Chondrocyte (in vitro differentiated cells): ENCODE data around the gene MAP2K2. TPM values are rescaled to one million over a fixed set of nuclear protein-coding genes. Genes with fewer than 3 reads are reported as not detected.

Source experiments
- DNase-seq: peaks from one replicate; pipeline ENCODE4 v3.0.0; 2021; ENCODE audit warnings: mixed read lengths, low spot score
- H3K27ac Mint-ChIP-seq: one replicate; pipeline ENCODE4 v1.8.0; 2021; ENCODE audit warnings: mild to moderate bottlenecking, moderate library complexity, mixed read lengths; ENCODE audit not compliant: unreplicated experiment
- H3K27me3 Mint-ChIP-seq: 2 replicates; pipeline ENCODE4 v1.8.0; 2021; ENCODE audit warnings: low read depth, mixed read lengths
- H3K36me3 Mint-ChIP-seq: 2 replicates; pipeline ENCODE4 v1.8.0; 2021; ENCODE audit warnings: low read depth, mixed read lengths
- H3K4me1 Mint-ChIP-seq: 2 replicates; pipeline ENCODE4 v1.8.0; 2021; ENCODE audit warnings: low read depth, mild to moderate bottlenecking, mixed read lengths
- H3K4me3 Mint-ChIP-seq: one replicate; pipeline ENCODE4 v1.8.0; 2021; ENCODE audit warnings: mild to moderate bottlenecking, moderate library complexity, mixed read lengths; ENCODE audit not compliant: unreplicated experiment
- H3K9me3 Mint-ChIP-seq: 2 replicates; pipeline ENCODE4 v1.8.0; 2021; ENCODE audit warnings: low read depth, mixed read lengths
- total RNA-seq: library from RNA; stranded (reverse); gene quantifications from 3 replicates; pipeline ENCODE4 v1.2.1, GENCODE V29; 2021
- TF ChIP-seq, protein P1 (sequence below): fragments of 200-600 bp; sonication (generic); IDR thresholded peaks from 2 replicates; pipeline ENCODE4 v1.5.0; 2021; ENCODE audit warnings: antibody characterized with exemption, mild to moderate bottlenecking, moderate library complexity

Gene MAP2K2
- total RNA-seq, 1 donor from 2014 or later, result 158 TPM

- Mint-ChIP-seq H3K36me3 (peaks cover 8% of the 10 kb centered on the region), H3K9me3 (no peaks in the 10 kb centered on the region), H3K27me3 (no peaks in the 10 kb centered on the region), H3K4me3 (no peak overlapping the region), H3K4me1 (peaks cover 3% of the 10 kb centered on the region), H3K27ac (no peak overlapping the region)
- TF ChIP-seq, protein P1, sequence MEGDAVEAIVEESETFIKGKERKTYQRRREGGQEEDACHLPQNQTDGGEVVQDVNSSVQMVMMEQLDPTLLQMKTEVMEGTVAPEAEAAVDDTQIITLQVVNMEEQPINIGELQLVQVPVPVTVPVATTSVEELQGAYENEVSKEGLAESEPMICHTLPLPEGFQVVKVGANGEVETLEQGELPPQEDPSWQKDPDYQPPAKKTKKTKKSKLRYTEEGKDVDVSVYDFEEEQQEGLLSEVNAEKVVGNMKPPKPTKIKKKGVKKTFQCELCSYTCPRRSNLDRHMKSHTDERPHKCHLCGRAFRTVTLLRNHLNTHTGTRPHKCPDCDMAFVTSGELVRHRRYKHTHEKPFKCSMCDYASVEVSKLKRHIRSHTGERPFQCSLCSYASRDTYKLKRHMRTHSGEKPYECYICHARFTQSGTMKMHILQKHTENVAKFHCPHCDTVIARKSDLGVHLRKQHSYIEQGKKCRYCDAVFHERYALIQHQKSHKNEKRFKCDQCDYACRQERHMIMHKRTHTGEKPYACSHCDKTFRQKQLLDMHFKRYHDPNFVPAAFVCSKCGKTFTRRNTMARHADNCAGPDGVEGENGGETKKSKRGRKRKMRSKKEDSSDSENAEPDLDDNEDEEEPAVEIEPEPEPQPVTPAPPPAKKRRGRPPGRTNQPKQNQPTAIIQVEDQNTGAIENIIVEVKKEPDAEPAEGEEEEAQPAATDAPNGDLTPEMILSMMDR, result no peak
- no peak for DNase-seq
These were observed 34.5 kb downstream of the MAP2K2 start for GRCh38 chr19:4089400-4089908.

GRCh38 chr19:4088975-4089374 is 34.9 kb downstream of the MAP2K2 start:
- Mint-ChIP-seq H3K36me3 (peaks cover 8% of the 10 kb centered on the region), H3K9me3 (no peaks in the 10 kb centered on the region), H3K4me3 (no peak overlapping the region), H3K27ac (no peak overlapping the region), H3K27me3 (no peaks in the 10 kb centered on the region), H3K4me1 (peaks cover 3% of the 10 kb centered on the region)
- no peak for DNase-seq
- TF ChIP-seq, protein P1, result no peak

- TF ChIP-seq, protein P1, result no peak
- H3K4me1 Mint-ChIP-seq, result peaks cover 3% of the 10 kb centered on the region
- H3K27ac Mint-ChIP-seq, result no peak overlapping the region
These were observed 35.9 kb downstream of the MAP2K2 start for GRCh38 chr19:4087787-4088679.

DNA sequence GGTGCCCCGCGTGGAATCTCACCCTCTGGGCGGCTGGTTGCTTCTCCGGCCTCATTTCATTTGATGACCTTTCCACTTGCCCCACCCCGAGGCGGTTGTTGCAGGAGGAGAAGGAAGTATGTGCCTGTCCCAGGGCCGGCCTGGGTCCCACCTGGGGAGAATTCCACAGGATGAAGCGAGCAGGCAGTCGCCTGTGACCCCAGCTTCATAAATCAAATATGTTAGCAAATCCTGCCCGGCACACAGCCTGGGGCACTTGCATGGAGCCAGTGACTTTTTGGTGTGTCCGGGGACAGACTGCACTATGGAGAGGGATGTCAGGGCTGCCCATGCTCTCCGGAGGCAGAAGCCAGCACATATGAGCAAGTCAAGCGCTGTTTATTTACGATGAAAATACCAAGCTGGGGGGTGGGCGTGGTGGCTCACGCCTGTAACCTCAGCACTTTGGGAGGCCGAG is 37.5 kb downstream of the MAP2K2 start:
- peaks cover 4% of the 10 kb centered on the region for H3K36me3 Mint-ChIP-seq
- H3K9me3 Mint-ChIP-seq, result no peaks in the 10 kb centered on the region
- H3K27me3 Mint-ChIP-seq, result no peaks in the 10 kb centered on the region
- peaks cover 3% of the 10 kb centered on the region for H3K4me1 Mint-ChIP-seq
- TF ChIP-seq, protein P1, result no peak
- no peak overlapping the region for H3K4me3 Mint-ChIP-seq
- DNase-seq, result no peak
- peak overlapping the region; percentile 49 for H3K27ac Mint-ChIP-seq

More at GRCh38 chr19:4087787-4088679, 35.9 kb downstream of the MAP2K2 start:
- no peak for DNase-seq
- H3K4me3 Mint-ChIP-seq, result no peak overlapping the region
- peaks cover 4% of the 10 kb centered on the region for H3K36me3 Mint-ChIP-seq
- no peaks in the 10 kb centered on the region for H3K9me3 Mint-ChIP-seq
- H3K27me3 Mint-ChIP-seq, result no peaks in the 10 kb centered on the region

DNA sequence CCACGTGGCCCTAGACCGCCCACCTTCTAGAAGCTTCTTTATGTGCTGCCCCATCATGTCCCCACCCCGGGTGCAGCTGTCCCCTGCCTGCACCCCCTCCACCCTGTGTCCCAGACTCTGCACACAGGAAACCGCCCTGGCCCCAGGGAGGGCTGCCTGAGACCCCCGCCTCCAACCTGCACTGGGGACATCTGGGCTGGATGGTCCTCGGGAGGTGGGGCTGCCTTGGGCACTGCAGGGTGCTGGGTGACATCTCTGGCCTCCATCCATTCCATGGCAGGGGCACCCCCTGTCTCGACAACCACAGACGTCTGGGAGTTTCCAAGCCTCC is 39.4 kb downstream of the MAP2K2 start:
- Mint-ChIP-seq H3K4me1 (peaks cover 3% of the 10 kb centered on the region), H3K36me3 (peaks cover 1% of the 10 kb centered on the region), H3K9me3 (no peaks in the 10 kb centered on the region), H3K4me3 (no peak overlapping the region), H3K27me3 (no peaks in the 10 kb centered on the region), H3K27ac (no peak overlapping the region)
- TF ChIP-seq, protein P1, result no peak
- no peak for DNase-seq
